ENCODE data around the gene MT1F. TPM values are rescaled to one million over a fixed set of nuclear protein-coding genes. Genes with fewer than 3 reads are reported as not detected.

MT1F gene
- polyA plus RNA-seq, 12 donors = 0.55 to 38.7 (median 2.0) TPM; not detected in 2

DNA sequence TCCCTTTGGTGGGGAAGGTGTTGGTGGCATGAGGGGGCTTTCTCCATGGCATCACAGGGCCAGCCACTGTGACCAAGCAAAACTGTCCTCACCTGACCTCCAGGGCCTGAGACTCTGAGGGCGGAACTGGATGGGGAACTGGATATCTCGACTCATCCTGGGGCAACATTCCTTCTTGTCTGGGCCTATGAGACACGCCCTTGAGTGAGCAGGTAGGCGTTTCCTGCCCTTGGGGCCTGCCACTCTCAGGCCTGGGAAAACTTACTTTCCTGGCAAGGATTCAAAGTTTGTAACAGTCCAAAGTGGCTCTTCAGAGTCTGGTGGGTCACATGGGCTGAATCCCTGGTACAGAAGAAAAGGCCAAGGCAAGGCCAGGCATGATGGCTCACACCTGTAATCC is 34.1 kb downstream of the MT1F start:
- no peak for DNase-seq

DNA sequence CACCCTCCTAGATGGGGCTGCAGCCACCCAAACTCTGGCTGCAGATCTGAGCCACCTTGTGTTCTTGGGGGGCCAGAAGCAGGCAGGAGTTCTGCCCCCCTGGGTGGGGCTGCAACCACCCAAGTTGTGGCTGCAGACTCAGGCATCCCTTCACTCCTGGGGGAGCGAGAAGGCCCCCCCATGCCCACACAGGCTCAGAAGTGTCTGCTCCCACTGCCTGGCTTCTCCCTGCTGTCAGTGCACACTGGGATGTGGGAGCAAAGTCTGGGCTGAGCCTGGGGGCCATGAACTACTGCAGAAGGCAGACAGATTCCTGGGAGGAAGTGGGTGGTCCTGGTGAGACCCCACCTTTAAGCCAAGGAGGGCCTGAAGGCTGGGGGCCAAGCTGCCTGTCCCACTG is 37.5 kb downstream of the MT1F start:
- no peak for DNase-seq

DNA sequence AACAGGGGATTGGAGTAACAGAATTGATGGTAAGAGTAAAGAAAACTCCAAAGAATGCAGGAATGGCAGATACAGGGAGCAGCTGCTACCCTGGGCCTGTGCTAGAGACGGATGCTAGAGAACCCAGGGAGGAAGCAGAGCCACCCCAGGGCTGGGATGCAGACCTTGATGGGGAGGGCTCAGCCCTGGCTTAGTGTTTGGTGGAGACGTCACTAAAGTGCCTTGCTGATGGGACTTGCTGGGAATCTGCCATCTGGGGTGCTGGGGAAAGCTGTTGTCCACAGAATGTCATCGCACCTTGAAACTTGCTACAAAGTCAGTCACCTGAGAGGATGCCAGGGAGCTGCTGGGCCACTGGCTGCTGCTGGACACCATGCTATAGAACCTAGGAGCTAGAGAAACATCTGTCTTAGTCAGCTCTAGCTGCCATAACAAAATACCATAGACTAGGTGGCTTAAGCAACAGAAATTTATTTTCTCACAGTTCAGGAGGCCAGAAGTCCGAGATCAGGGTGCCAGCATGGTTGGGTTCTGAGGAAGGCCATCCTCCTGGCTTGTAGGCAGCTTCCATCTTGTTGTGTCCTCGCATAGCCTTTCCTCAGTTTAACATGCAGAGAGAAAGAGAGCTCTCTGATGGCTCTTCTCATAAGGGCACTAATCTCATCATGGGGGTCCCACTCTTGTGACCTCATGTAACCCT is 39.8 kb downstream of the MT1F start:
- no peak for DNase-seq

DNA sequence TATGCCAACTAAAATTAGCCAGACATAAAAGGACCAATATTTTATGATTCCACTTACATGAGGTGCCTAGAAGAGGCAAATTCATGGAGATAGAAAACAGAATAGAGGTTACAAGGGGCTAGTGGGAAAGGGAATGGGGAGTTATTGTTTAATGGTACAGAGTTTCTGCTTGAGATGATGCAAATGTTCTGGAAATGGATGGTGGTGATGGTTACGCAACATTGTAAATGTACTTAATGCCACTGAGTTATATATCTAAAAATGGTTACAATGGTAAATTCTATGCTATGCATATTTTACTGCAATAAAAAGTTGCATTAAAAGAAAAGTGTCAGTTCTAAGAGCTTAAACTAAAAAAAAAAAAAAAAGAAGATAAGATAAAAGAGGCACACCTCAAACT is 42.4 kb downstream of the MT1F start:
- no peak for DNase-seq

- DNase-seq = no peak
Observed at GRCh38 chr16:56700631-56701030, 42.9 kb downstream of the MT1F start.

GRCh38 chr16:56701534-56701933 is 43.8 kb downstream of the MT1F start:
- DNase-seq = no peak

GRCh38 chr16:56702836-56703235 is 45.1 kb downstream of the MT1F start:
- DNase-seq = no peak

Other genes starting within 250 kb of the MT1F start
- gene AMFR, start 232.4 kb upstream of the MT1F start, polyA plus RNA-seq (ENCODE audit: insufficient read length in 12 of 12) = 100 to 1,000 TPM in 1 of 12 donors, 10 to 100 TPM in 11; 25.9 to 909 (median 60.0) TPM
- gene NUDT21, start 206.6 kb upstream of the MT1F start, polyA plus RNA-seq (ENCODE audit: insufficient read length in 12 of 12) = 10 to 100 TPM in 11 of 12 donors, not detected in 1; 53.7 to 80.5 (median 73.4) TPM
- 100 to 1,000 TPM in 1 of 12 donors, 10 to 100 TPM in 11; 35.0 to 120 (median 40.0) TPM for gene OGFOD1, start 206.4 kb upstream of the MT1F start, polyA plus RNA-seq (ENCODE audit: insufficient read length in 12 of 12)
- gene BBS2, start 137.9 kb upstream of the MT1F start, polyA plus RNA-seq (ENCODE audit: insufficient read length in 12 of 12) = 10 to 100 TPM in 11 of 12 donors, not detected in 1; 19.8 to 71.6 (median 49.9) TPM
- gene MT4, start 92.9 kb upstream of the MT1F start, polyA plus RNA-seq (ENCODE audit: insufficient read length in 12 of 12) = not detected
- gene MT3, start 68.4 kb upstream of the MT1F start, polyA plus RNA-seq (ENCODE audit: insufficient read length in 12 of 12) = 10 to 100 TPM in 5 of 12 donors, 1 to 10 TPM in 5, not detected in 2; 2.2 to 22.0 (median 9.9) TPM
- gene MT2A, start 49.4 kb upstream of the MT1F start, polyA plus RNA-seq (ENCODE audit: insufficient read length in 12 of 12) = 10 to 100 TPM in 11 of 12 donors, not detected in 1; 17.0 to 71.5 (median 23.2) TPM
- gene MT1E, start 32.2 kb upstream of the MT1F start, polyA plus RNA-seq (ENCODE audit: insufficient read length in 12 of 12) = 100 to 1,000 TPM in 1 of 12 donors, 10 to 100 TPM in 10, not detected in 1; 11.9 to 138 (median 18.4) TPM
- 1 to 10 TPM in 3 of 12 donors, under 1 TPM in 6, not detected in 3; 0.53 to 1.3 (median 0.82) TPM for gene MT1M, start 25.3 kb upstream of the MT1F start, polyA plus RNA-seq (ENCODE audit: insufficient read length in 12 of 12)
- gene MT1A, start 19.3 kb upstream of the MT1F start, polyA plus RNA-seq (ENCODE audit: insufficient read length in 12 of 12) = 1 to 10 TPM in 1 of 12 donors, under 1 TPM in 1, not detected in 10; 0.77 to 1.1 TPM
- not detected for gene MT1B, start 6.1 kb upstream of the MT1F start, polyA plus RNA-seq (ENCODE audit: insufficient read length in 12 of 12)
- 100 to 1,000 TPM in 1 of 12 donors, 10 to 100 TPM in 1, 1 to 10 TPM in 5, under 1 TPM in 3, not detected in 2; 0.43 to 744 (median 1.7) TPM for gene MT1G, start 10.1 kb downstream of the MT1F start, polyA plus RNA-seq (ENCODE audit: insufficient read length in 12 of 12)
- gene MT1H, start 11.9 kb downstream of the MT1F start, polyA plus RNA-seq (ENCODE audit: insufficient read length in 12 of 12) = 100 to 1,000 TPM in 1 of 12 donors, 10 to 100 TPM in 1, 1 to 10 TPM in 2, not detected in 8; 1.1 to 179 (median 5.6) TPM
- gene MT1X, start 24.5 kb downstream of the MT1F start, polyA plus RNA-seq (ENCODE audit: insufficient read length in 12 of 12) = 100 to 1,000 TPM in 1 of 12 donors, 10 to 100 TPM in 4, 1 to 10 TPM in 6, not detected in 1; 7.8 to 137 (median 10.0) TPM
- 10 to 100 TPM in 11 of 12 donors, not detected in 1; 19.8 to 64.2 (median 40.9) TPM for gene NUP93, start 72.2 kb downstream of the MT1F start, polyA plus RNA-seq (ENCODE audit: insufficient read length in 12 of 12)
- gene SLC12A3, start 207.2 kb downstream of the MT1F start, polyA plus RNA-seq (ENCODE audit: insufficient read length in 12 of 12) = under 1 TPM in 6 of 12 donors, not detected in 6; 0.07 to 0.22 (median 0.15) TPM